HG03066 (cell line): ENCODE measurements around the gene WWC1.
"Not testable (repeated sequence)": the region's sequence is repeated elsewhere in the genome, so short reads cannot be mapped to it uniquely, and the experiment has no call there.

Source experiments
- ATAC-seq: cut with Tn5 transposase; IDR thresholded peaks from one replicate; pipeline ENCODE4 v1.9.1; 2021; ENCODE audit warnings: low read depth; ENCODE audit not compliant: unreplicated experiment

WWC1 gene

GRCh38 chr5:168307022-168307421 is 15.6 kb downstream of the WWC1 start:
- no peak for ATAC-seq

GRCh38 chr5:168307925-168308584 is 16.6 kb downstream of the WWC1 start:
- ATAC-seq: no peak

- no peak for ATAC-seq
Observed at GRCh38 chr5:168308976-168309598, 17.6 kb downstream of the WWC1 start.

- not testable (repeated sequence) for ATAC-seq
Observed at GRCh38 chr5:168310541-168310940, 19.1 kb downstream of the WWC1 start.

GRCh38 chr5:168311061-168311566 is 19.7 kb downstream of the WWC1 start:
- no peak for ATAC-seq

- no peak for ATAC-seq
Observed at GRCh38 chr5:168312606-168313295, 21.3 kb downstream of the WWC1 start.

- ATAC-seq: no peak
Observed at GRCh38 chr5:168313596-168314204, 22.3 kb downstream of the WWC1 start.

- ATAC-seq: no peak
Observed at GRCh38 chr5:168314735-168315411, 23.4 kb downstream of the WWC1 start.

- no peak for ATAC-seq
Observed at GRCh38 chr5:168315416-168316138, 24.1 kb downstream of the WWC1 start.

- no peak for ATAC-seq
Observed at GRCh38 chr5:168316139-168316578, 24.7 kb downstream of the WWC1 start.

GRCh38 chr5:168317096-168317520 is 25.7 kb downstream of the WWC1 start:
- no peak for ATAC-seq

- ATAC-seq: no peak
Observed at GRCh38 chr5:168317521-168318147, 26.2 kb downstream of the WWC1 start.

GRCh38 chr5:168318240-168318639 is 26.8 kb downstream of the WWC1 start:
- no peak for ATAC-seq

GRCh38 chr5:168319774-168320173 is 28.3 kb downstream of the WWC1 start:
- no peak for ATAC-seq

- ATAC-seq: no peak
Observed at GRCh38 chr5:168320805-168321204, 29.4 kb downstream of the WWC1 start.

- no peak for ATAC-seq
Observed at GRCh38 chr5:168324859-168325630, 33.6 kb downstream of the WWC1 start.

GRCh38 chr5:168327019-168327421 is 35.6 kb downstream of the WWC1 start:
- no peak for ATAC-seq

GRCh38 chr5:168327451-168327850 is 36.0 kb downstream of the WWC1 start:
- ATAC-seq: no peak

- no peak for ATAC-seq
Observed at GRCh38 chr5:168327994-168328393, 36.5 kb downstream of the WWC1 start.
